Large intestine (tissue), 3 donors: ENCODE data around the gene HSF2BP. TPM values are rescaled to one million over a fixed set of nuclear protein-coding genes. Genes with fewer than 3 reads are reported as not detected.
"Not testable (repeated sequence)": the region's sequence is repeated elsewhere in the genome, so short reads cannot be mapped to it uniquely, and the experiment has no call there.

ENCODE experiments used
- DNase-seq, 2 donors: peaks; one replicate each; pipeline versions ENCODE4 v3.0.0 to v3.0.0-alpha.2; 2013
- H3K27ac ChIP-seq: one replicate; pipeline ENCODE4 v1.5.1; 2013; ENCODE audit warnings: low read length
- H3K27me3 ChIP-seq: 2 replicates; pipeline ENCODE4 v1.6.1; 2013; ENCODE audit warnings: low read length; ENCODE audit not compliant: control insufficient read depth, insufficient read depth
- H3K36me3 ChIP-seq: 2 replicates; pipeline ENCODE4 v1.6.1; 2013; ENCODE audit warnings: low read length; ENCODE audit not compliant: control insufficient read depth, insufficient read depth
- H3K4me1 ChIP-seq: one replicate; pipeline ENCODE4 v1.6.1; 2013; ENCODE audit warnings: low read length; ENCODE audit not compliant: control insufficient read depth, insufficient read depth
- H3K4me3 ChIP-seq: one replicate; pipeline ENCODE4 v1.5.1; 2013; ENCODE audit warnings: low read length
- H3K9me3 ChIP-seq: one replicate; pipeline ENCODE4 v1.6.1; 2013; ENCODE audit warnings: mild to moderate bottlenecking, low read depth, low read length, moderate library complexity; ENCODE audit not compliant: control insufficient read depth
- WGBS: methylation state at CpG from one replicate; pipeline ENCODE4 v1.1.5; 2013; ENCODE audit warnings: low lambda C conversion rate; ENCODE audit not compliant: insufficient coverage; 5-methylcytosine and 5-hydroxymethylcytosine counted together
- polyA plus RNA-seq: library from polyadenylated mRNA; unstranded; fragments of 120-200 nt; gene quantifications from one replicate; pipeline ENCODE4 v1.2.1, GENCODE V29; 2013

Gene HSF2BP
- polyA plus RNA-seq, 1 donor, result 0.66 TPM

DNA sequence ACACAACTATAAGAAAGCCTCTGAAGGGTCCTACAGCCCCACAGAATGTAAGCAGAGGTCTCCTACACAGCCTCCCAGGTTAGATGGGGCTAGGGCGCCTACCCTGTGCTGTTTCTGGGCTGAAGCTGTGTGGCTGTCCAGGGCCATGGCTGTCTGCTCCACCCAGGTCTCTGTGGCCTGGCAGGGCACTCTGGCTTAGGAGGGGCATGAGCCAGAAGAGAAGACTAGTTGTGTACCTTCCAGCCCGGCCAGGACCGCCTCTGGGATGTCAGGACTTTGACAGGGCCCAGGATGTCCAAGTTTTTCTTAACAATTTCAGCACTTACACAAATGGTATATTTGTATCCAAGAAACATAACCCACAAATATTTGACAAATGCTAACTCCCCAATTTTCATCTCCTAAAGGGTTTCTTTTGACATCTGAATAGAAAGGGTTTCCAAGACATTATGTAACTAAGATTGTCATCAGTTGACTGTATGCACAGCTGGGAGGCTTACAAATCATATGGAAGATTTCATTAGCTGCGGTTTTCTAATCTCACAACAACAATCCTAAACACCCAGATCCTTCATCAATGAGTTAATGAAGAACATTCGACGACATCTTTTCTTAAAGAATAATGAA is 80.5 kb downstream of the HSF2BP start:
- Histone ChIP-seq H3K36me3 (no peaks in the 10 kb centered on the region), H3K4me3 (no peak overlapping the region), H3K4me1 (no peaks in the 10 kb centered on the region), H3K27ac (no peak overlapping the region), H3K27me3 (no peaks in the 10 kb centered on the region), H3K9me3 (no peaks in the 10 kb centered on the region)
- no peak for DNase-seq
- WGBS, result 53% methylated on average over 3 of the region's 6 CpGs

DNA sequence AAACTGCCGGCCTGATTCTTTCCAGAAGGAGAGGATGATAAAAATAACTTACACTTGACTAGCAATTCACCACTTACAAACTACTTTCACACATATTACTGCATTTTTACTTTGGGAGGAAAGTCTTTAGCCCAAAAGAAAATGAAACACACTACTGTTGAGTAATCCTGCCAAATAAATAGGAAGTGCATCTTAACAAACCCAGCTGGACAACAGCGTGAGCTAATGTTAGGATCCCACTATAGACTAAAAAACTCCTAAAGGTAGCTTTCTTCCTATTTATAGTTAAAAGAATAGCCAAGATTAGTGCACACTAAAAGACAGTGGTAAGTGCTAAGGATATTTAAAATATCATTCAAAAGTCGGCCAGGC is 83.8 kb downstream of the HSF2BP start:
- no peak overlapping the region for H3K4me3 ChIP-seq
- H3K27me3 ChIP-seq, result no peaks in the 10 kb centered on the region
- no peak for DNase-seq
- no peaks in the 10 kb centered on the region for H3K4me1 ChIP-seq
- H3K27ac ChIP-seq, result no peak overlapping the region
- no CpG with 5 or more reads among the region's 3 CpGs for WGBS
- H3K9me3 ChIP-seq, result no peaks in the 10 kb centered on the region
- H3K36me3 ChIP-seq, result no peaks in the 10 kb centered on the region

GRCh38 chr21:43574741-43575472 is 84.4 kb downstream of the HSF2BP start:
- 80% methylated on average over 3 of the region's 19 CpGs for WGBS
- DNase-seq, result no peak
- no peaks in the 10 kb centered on the region for H3K4me1 ChIP-seq
- H3K36me3 ChIP-seq, result no peaks in the 10 kb centered on the region
- H3K27ac ChIP-seq, result peak overlapping the region; percentile 56
- no peaks in the 10 kb centered on the region for H3K9me3 ChIP-seq
- no peak overlapping the region for H3K4me3 ChIP-seq
- H3K27me3 ChIP-seq, result no peaks in the 10 kb centered on the region

DNA sequence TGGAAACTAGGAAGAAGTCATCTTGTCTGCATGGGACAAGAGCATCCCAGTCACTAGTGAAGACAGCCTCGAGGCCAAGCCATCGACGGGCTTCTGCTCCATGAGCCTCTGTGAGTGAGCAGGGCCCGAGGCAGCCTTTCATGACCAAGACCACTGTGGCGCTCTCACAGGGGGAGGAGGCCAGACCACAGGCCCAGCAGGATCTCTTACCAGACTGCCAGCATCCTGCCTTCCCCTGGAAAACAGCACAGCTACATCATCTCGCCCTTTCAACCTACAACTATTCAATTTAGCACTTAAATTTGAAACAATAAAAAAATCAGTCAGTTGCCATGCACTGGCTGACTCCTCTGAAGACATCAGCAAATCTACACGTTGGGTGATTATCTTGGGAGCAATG is 85.4 kb downstream of the HSF2BP start:
- no peak overlapping the region for H3K4me3 ChIP-seq
- no peaks in the 10 kb centered on the region for H3K4me1 ChIP-seq
- no peaks in the 10 kb centered on the region for H3K9me3 ChIP-seq
- H3K36me3 ChIP-seq, result no peaks in the 10 kb centered on the region
- 100% methylated on average over 1 of the region's 7 CpGs for WGBS
- no peak overlapping the region for H3K27ac ChIP-seq
- H3K27me3 ChIP-seq, result no peaks in the 10 kb centered on the region
- no peak for DNase-seq

- Histone ChIP-seq H3K36me3 (no peaks in the 10 kb centered on the region), H3K27me3 (no peaks in the 10 kb centered on the region), H3K4me1 (no peaks in the 10 kb centered on the region), H3K27ac (no peak overlapping the region), H3K9me3 (no peaks in the 10 kb centered on the region), H3K4me3 (no peak overlapping the region)
- no peak for DNase-seq
- no CpG with 5 or more reads among the region's 5 CpGs for WGBS
Observed at GRCh38 chr21:43572446-43572845, 86.8 kb downstream of the HSF2BP start.

DNA sequence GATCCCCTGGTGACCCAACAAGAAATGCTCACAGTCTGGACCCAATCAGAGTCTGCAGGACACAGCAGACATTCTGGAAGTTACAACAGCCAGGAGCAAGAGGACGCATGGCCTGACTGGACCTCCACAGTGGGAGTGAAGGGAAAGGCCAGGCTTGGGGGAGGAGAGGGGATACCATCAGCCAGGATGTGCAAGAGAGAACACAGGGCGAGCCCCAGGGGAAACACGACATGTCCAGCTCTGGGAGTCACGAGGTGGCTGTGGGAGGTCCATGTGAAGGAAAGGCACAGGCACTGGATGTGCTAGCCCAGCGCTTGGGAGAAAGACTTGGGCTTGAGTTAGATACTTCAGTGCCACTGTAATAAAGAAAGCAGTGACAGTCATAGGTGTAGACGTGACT is 87.3 kb downstream of the HSF2BP start:
- Histone ChIP-seq H3K9me3 (no peaks in the 10 kb centered on the region), H3K4me1 (no peaks in the 10 kb centered on the region), H3K36me3 (no peaks in the 10 kb centered on the region), H3K27ac (no peak overlapping the region), H3K27me3 (no peaks in the 10 kb centered on the region), H3K4me3 (no peak overlapping the region)
- DNase-seq, result no peak
- 100% methylated on average over 1 of the region's 6 CpGs for WGBS

DNA sequence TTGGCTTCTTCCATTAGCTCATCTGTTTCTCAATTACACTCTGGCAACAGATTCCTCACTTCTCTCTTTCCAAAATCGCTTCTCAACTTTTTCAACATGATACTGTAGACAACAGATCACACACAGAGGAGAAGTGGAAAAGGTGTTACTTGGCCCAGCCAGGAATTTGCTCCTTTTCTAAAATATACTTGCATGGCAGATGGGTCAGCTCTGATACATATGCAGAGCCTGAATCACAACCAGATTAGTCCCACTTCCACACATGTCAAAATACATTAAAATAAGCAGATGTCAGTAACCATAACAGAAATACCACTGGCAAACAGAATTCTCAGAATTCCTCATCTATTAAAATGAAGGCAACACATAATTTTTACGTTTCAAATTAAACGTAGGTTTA is 89.1 kb downstream of the HSF2BP start:
- not testable (repeated sequence) for H3K4me3 ChIP-seq, H3K27ac ChIP-seq, DNase-seq, H3K27me3 ChIP-seq, H3K4me1 ChIP-seq, H3K36me3 ChIP-seq, H3K9me3 ChIP-seq
- WGBS, result no CpG with 5 or more reads among the region's 3 CpGs

DNA sequence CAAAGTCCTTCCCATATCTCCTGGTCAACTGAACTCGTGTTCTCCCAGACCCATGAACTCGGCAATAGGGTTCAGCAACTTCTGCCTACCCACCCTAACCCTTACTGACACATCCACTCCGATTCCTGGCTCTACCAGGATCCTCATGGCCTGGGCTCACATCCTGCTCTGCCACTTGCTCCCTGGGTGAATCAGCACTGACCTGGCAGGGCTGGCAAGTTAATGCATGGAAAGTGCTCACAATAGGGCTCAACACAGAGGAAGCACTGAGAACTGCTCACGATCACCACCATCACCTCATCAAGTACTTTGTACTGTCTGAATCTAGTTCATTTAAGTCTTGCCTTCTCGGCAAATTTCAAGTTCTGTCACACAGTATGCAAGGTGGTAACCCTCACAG is 96.8 kb downstream of the HSF2BP start:
- not testable (repeated sequence) for H3K4me3 ChIP-seq, H3K27ac ChIP-seq, H3K36me3 ChIP-seq, H3K4me1 ChIP-seq, H3K9me3 ChIP-seq, H3K27me3 ChIP-seq, DNase-seq
- WGBS, result no CpG with 5 or more reads among the region's 5 CpGs

GRCh38 chr21:43540561-43540960 is 118.7 kb downstream of the HSF2BP start:
- WGBS, result no CpG with 5 or more reads among the region's 2 CpGs
- not testable (repeated sequence) for DNase-seq, H3K9me3 ChIP-seq, H3K27me3 ChIP-seq, H3K4me3 ChIP-seq, H3K27ac ChIP-seq, H3K36me3 ChIP-seq, H3K4me1 ChIP-seq

GRCh38 chr21:43522495-43523131 is 136.7 kb downstream of the HSF2BP start:
- not testable (repeated sequence) for H3K4me3 ChIP-seq, H3K36me3 ChIP-seq, DNase-seq, H3K9me3 ChIP-seq, H3K27ac ChIP-seq, H3K27me3 ChIP-seq, H3K4me1 ChIP-seq
- no CpG with 5 or more reads among the region's 8 CpGs for WGBS
